Measurements from ENCODE around the gene DDX1.

DDX1 gene

GRCh38 chr2:15563227-15564100, 28.2 kb upstream of the DDX1 start:
- H3K27ac ChIP-seq, result no peak overlapping the region
- TF ChIP-seq ZFX (IDR thresholded peaks at IDR 0.05; ENCODE audit: borderline replicate concordance), result no peak
- TF ChIP-seq, protein P1, sequence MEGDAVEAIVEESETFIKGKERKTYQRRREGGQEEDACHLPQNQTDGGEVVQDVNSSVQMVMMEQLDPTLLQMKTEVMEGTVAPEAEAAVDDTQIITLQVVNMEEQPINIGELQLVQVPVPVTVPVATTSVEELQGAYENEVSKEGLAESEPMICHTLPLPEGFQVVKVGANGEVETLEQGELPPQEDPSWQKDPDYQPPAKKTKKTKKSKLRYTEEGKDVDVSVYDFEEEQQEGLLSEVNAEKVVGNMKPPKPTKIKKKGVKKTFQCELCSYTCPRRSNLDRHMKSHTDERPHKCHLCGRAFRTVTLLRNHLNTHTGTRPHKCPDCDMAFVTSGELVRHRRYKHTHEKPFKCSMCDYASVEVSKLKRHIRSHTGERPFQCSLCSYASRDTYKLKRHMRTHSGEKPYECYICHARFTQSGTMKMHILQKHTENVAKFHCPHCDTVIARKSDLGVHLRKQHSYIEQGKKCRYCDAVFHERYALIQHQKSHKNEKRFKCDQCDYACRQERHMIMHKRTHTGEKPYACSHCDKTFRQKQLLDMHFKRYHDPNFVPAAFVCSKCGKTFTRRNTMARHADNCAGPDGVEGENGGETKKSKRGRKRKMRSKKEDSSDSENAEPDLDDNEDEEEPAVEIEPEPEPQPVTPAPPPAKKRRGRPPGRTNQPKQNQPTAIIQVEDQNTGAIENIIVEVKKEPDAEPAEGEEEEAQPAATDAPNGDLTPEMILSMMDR (IDR thresholded peaks at IDR 0.05), result no peak

DNA sequence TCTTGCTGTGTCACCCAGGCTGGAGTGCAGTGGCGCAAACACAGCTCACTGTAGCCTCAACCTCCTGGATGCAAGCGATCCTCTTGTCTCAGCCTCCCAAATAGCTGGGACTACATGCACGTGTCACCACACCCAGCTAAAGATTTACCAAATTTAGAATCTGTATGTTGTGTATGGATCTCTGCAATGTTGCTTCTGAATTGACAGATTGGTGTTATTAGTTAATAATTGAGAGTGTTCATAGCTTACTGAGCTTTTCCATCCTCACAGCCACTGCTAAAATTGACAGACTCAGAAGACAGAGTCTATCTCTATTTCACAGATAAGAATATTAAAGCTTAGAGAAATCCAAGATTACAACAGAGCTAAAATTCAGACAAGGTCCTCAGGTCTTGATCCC, 26.3 kb upstream of the DDX1 start:
- H3K27ac ChIP-seq, result no peak overlapping the region
- TF ChIP-seq, protein P1 (IDR thresholded peaks at IDR 0.05), result no peak
- no peak for TF ChIP-seq ZFX (IDR thresholded peaks at IDR 0.05; ENCODE audit: borderline replicate concordance)

DNA sequence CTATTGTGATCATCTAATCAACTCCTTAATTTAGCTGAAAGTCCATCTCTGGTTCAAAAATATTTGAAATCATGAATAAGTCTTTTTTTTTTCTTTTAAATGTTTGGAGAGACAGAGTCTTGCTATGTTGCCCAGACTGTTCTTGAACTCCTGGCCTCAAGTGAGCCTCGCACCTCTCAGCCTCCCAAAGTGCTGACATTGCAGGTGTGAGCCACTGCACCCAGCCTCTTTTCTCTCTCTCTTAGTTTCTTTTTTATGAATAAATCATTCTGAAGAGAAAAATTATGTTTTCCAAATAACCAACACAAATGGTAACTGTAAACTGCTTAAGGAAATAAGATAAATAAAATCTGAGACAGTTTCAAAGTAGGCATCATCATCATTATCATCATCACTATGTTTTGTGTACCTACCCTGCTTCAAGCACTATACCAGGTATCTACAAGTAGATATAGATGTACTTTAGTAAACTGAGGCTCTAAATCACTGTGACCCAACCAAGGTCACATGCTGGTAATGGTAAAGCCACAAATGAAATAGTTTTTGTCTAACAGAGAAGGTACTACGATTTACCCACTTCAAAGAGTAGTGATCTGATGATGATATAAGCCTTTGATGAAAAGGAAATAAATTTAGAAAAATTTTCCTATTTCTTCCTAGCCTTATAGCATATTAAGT, 25.5 kb upstream of the DDX1 start:
- H3K27ac ChIP-seq, result no peak overlapping the region
- no peak for TF ChIP-seq ZFX (IDR thresholded peaks at IDR 0.05; ENCODE audit: borderline replicate concordance)
- TF ChIP-seq, protein P1 (IDR thresholded peaks at IDR 0.05), result no peak

- no peak overlapping the region for H3K27ac ChIP-seq
- TF ChIP-seq ZFX (IDR thresholded peaks at IDR 0.05; ENCODE audit: borderline replicate concordance), result no peak
- TF ChIP-seq, protein P1 (IDR thresholded peaks at IDR 0.05), result no peak
These were observed 24.8 kb upstream of the DDX1 start for GRCh38 chr2:15566912-15567311.

- no peak overlapping the region for H3K27ac ChIP-seq
- TF ChIP-seq, protein P1 (IDR thresholded peaks at IDR 0.05), result no peak
These were observed 22.8 kb upstream of the DDX1 start for GRCh38 chr2:15568874-15569273.

- TF ChIP-seq, protein P1 (IDR thresholded peaks at IDR 0.05), result no peak
- TF ChIP-seq ZFX (IDR thresholded peaks at IDR 0.05; ENCODE audit: borderline replicate concordance), result no peak
- H3K27ac ChIP-seq, result no peak overlapping the region
These were observed 21.6 kb upstream of the DDX1 start for GRCh38 chr2:15570104-15570503.

GRCh38 chr2:15571729-15572128, 19.9 kb upstream of the DDX1 start:
- TF ChIP-seq, protein P1 (IDR thresholded peaks at IDR 0.05), result no peak
- TF ChIP-seq ZFX (IDR thresholded peaks at IDR 0.05; ENCODE audit: borderline replicate concordance), result no peak
- no peak overlapping the region for H3K27ac ChIP-seq
